SKM-1 (cell line): ENCODE data around the gene GABARAP.
A peak's percentile ranks its signal among the peaks of the same experiment; 100 is the strongest.
"Not testable (repeated sequence)": the region's sequence is repeated elsewhere in the genome, so short reads cannot be mapped to it uniquely, and the experiment has no call there.

Experiments used
- DNase-seq: peaks from one replicate; lab custom pipeline; 2025; ENCODE audit not compliant: unreplicated experiment; lab: John Stamatoyannopoulos, UW

The GABARAP gene

GRCh38 chr17:7261379-7262191 lies 19.3 kb upstream of the GABARAP start:
- DNase-seq: no peak

DNA sequence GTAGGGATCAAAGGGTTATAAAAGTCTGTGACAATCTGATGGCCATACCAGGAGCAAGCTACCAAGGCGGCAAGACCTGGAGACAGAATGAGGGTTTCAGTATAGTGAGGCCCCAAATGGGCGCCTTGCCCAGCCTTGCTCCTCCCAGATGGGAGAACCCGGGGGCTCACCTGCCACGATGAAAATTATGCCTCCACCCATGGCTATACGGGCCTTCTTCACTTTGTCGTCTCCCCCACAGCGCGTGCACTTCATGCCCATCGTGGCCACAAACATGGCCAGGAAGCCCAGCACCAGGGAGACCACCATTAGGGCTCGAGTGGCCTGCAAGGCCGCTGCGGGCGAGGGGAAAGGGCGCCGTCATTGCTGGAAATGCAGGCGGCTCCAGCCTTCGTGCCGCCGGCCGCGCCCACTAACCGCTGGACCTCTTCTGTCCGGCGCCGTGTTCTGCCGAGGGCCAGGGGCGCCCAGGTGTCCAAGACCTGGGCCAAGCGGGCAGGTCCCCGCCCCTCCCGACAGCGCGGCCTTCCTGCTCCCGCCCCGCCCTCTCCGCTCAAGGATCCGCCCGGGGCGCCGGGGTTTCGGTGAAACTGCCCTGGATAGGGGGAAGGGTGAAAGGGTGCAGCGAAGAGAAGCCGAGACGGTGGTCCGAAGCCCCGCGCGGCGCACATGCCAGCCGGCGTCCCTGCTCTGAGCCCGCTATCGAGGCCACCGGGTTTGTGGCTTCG lies 18.6 kb upstream of the GABARAP start:
- no peak for DNase-seq

DNA sequence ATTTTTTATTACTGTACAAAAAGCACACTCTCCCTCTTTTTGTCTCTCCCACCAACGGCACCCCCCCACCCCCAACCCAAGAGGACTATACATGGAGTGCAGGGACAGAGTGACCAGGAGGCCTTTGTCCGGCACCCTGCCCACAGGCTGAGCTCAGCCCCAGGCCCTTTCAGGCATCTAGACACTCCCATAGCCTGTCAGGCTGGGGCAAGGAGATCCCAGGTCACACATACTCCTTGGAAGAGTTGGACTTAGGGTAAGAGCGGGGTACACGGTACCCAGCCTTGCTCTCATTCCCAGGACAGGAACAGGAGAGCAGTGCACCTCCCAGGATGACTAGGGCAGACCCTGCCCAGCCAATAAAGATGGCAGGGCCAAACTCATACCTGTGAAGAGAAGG lies 17.9 kb upstream of the GABARAP start:
- no peak for DNase-seq

DNA sequence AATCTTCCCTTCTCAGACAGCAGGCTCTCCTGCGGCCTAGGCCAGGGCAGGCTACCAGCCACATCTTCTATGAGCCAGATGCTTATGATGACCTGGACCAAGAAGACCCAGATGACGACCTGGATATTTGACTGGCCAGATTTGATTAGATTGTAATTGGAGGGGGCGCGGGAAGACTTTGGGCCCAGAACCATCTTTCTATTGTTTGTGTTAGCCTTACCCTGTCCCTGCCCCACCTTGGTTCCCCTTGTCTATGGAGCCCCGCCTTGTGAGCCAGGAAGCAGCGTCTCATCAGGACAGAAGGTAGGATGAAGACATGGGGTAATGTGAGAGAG lies 17.3 kb upstream of the GABARAP start:
- DNase-seq: no peak

DNA sequence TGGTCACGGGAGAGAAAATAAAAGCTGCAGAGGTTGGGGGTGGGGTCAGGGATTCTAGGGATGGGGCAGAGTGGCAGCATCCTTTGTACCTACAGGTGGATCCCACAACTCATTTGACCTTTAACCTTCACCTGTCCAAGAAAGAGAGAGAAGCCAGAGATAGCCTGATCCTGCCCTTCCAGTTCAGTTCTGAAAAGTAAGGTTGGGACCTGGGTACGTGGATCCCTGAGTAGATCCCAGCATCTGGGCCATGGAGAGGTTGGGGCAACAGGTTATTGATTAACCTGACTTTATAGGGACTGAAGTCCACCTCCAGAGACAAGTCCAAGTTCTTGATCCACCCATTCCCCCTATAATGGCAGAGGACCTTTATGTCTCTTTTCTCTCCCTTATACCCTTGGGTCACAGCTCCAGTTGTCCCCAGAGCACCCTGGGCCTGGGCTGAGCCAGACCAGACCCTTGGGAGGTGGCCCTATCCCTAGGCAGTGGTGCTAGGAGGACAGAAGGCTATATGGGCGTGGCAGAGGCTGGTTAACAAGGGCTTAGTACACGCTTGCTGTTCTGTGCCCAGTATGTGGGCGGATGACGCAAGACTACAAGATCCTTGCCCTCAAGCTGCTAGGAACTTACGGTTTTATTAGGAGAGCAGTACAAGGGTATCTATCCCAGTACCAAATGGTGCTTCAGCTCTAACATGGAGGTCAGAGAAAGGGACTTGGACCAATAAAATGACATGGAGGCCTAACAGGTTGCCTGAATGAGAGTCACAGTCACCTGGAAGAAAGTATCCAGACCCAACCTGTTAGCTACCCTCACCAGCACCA lies 16.7 kb upstream of the GABARAP start:
- DNase-seq: no peak

DNA sequence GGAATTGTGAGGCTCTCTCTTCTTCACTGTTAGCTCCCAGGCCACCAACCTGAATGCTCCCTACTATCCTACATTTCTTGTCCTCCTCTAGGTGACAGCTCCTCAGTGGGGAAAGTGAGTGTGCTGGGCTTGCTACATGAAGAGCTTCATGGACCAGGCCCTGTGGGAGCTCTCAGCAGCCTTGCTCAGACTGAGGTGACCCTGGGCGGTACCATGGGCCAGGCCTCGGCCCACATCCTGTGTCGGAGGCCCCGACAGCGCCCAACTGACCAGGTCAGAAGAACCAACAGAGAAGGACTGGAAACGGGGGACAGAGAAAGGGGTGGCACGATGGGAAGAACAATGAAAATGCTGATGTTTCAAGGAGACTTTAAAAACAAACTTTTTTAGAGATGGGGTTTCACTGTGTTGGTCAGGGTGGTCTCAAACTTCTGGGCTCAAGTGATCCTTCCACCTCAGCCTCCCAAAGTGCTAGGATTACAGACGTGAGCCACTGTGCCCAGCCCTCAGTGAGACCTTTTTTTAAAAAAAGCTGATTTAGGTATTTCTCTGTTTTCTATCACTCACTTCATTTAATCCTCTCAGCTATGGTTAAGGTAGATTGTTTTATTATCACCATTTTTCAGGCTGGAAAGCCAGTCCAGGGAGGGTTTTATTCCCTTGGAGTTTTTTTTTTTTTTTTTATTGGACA lies 14.7 kb upstream of the GABARAP start:
- DNase-seq: no peak

DNA sequence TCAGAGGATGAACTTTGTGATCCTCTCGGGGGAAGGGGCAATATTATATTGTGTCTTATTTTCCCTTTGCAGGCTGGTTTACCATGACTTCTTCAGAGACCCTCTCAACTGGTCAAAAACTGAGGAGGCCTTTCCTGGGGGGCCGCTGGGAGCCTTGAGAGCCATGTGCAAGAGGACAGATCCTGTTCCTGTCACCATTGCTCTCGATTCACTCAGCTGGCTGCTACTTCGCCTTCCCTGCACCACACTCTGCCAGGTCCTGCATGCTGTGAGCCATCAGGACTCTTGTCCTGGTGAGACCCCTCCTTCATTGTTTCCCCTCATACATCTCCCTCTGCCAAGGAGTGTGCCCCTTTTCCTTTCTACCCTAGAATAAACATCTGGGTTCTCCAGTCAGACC lies 12.3 kb upstream of the GABARAP start:
- DNase-seq: no peak

- DNase-seq: no peak
Measured at GRCh38 chr17:7253082-7253481, 10.8 kb upstream of the GABARAP start.

- peak; percentile 53 for DNase-seq
Measured at GRCh38 chr17:7252176-7253043, 10.2 kb upstream of the GABARAP start, which contains the start of gene ELP5. Gene ELP5, plus strand, starts transcription at chr17:7252215. Its CDS starts 336 bp downstream, at chr17:7252551.

- DNase-seq: peak; percentile 79
Measured at GRCh38 chr17:7251661-7252175, 9.5 kb upstream of the GABARAP start, which contains the start of gene CTDNEP1. Gene CTDNEP1, minus strand, starts transcription at chr17:7251734. Its CDS starts 438 bp downstream, at chr17:7251296.

- DNase-seq: no peak
Measured at GRCh38 chr17:7250695-7251627, 8.7 kb upstream of the GABARAP start.

- DNase-seq: no peak
Measured at GRCh38 chr17:7249830-7250229, 7.6 kb upstream of the GABARAP start.

DNA sequence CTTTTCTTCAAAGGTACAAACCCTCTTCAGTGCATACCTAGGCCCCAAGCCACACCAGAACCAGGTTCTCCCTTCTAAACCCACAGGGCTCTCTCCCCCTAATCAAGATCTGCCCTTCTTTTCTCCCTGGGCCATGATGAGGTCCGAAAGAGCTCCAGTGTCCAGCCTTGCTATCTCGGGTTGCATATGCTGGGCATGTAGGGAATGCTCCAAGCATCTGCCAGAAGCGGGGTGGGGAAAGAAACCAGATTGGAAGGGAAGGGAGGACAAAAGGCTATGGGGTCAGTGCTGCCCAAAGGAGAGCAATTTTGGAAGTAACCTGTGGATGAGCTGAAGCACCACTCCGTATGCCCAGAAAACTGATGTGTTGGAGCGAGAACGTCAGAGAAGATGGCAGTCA lies 7.0 kb upstream of the GABARAP start:
- no peak for DNase-seq

- no peak for DNase-seq
Measured at GRCh38 chr17:7248796-7249195, 6.5 kb upstream of the GABARAP start.

- DNase-seq: no peak
Measured at GRCh38 chr17:7246779-7247178, 4.5 kb upstream of the GABARAP start.

DNA sequence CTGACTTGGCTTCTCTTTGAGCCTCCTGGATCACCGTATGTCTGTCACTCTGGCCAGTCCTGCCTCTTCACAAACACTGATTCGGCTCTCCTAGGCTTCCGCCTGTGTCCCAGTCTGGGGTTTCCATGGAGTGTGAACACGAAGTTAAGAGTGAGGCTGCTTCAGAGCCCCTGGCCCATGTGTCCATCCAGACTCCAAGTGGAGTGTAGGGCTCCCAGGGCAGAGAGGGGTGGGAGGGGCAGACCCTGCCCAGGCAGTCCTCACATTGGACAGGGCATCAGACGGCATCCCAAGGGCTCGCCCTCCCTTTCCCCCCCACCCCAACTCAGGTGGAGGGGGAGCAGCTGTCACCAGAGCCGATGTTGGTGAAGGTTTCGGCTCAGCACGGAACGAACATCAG lies 1.6 kb upstream of the GABARAP start:
- not testable (repeated sequence) for DNase-seq

- no peak for DNase-seq
Measured at GRCh38 chr17:7243453-7243729, 1.1 kb upstream of the GABARAP start.

- DNase-seq: peak; percentile 78
Measured at GRCh38 chr17:7242717-7243452, 636 bp upstream of the GABARAP start.
